Ishikawa (cell line): Measurements from ENCODE around the gene FGD2.
A peak's percentile ranks its signal among the peaks of the same experiment; 100 is the strongest.

ENCODE experiments used
- CEBPB ChIP-seq: IDR thresholded peaks from 2 replicates; pipeline ENCODE4 v1.6.1; 2012
- CREB1 ChIP-seq: IDR thresholded peaks from 2 replicates; pipeline ENCODE4 v1.6.1; 2012; ENCODE audit warnings: low read depth
- EGR1 ChIP-seq: IDR thresholded peaks from 2 replicates; pipeline ENCODE4 v1.6.1; 2012
- EP300 ChIP-seq: IDR thresholded peaks from 2 replicates; pipeline ENCODE4 v1.6.1; 2012; ENCODE audit warnings: borderline replicate concordance
- FOXM1 ChIP-seq: IDR thresholded peaks from 2 replicates; pipeline ENCODE4 v1.6.1; 2012; ENCODE audit warnings: low read depth, borderline replicate concordance
- MAX ChIP-seq: IDR thresholded peaks from 2 replicates; pipeline ENCODE4 v1.6.1; 2012
- NFIC ChIP-seq: IDR thresholded peaks from 2 replicates; pipeline ENCODE4 v1.6.1; 2012
- RAD21 ChIP-seq: IDR thresholded peaks from 2 replicates; pipeline ENCODE4 v1.6.1; 2012; ENCODE audit warnings: low read depth
- TAF1 ChIP-seq: IDR thresholded peaks from 2 replicates; pipeline ENCODE4 v1.6.1; 2012; ENCODE audit warnings: low read depth, mild to moderate bottlenecking
- TCF12 ChIP-seq: IDR thresholded peaks from 2 replicates; pipeline ENCODE4 v1.6.1; 2012; ENCODE audit warnings: low read depth
- TEAD4 ChIP-seq: IDR thresholded peaks from 2 replicates; pipeline ENCODE4 v1.6.1; 2012
- YY1 ChIP-seq: IDR thresholded peaks from 2 replicates; pipeline ENCODE4 v1.6.1; 2012; ENCODE audit warnings: low read depth
- ZBTB7A ChIP-seq: IDR thresholded peaks from 2 replicates; pipeline ENCODE4 v1.6.1; 2012; ENCODE audit warnings: low read depth
- TF ChIP-seq, protein P1 (sequence below): IDR thresholded peaks from 2 replicates; pipeline ENCODE4 v1.6.1; 2012; ENCODE audit warnings: low read depth, mild to moderate bottlenecking
- TF ChIP-seq, protein P2 (sequence below): IDR thresholded peaks from 2 replicates; pipeline ENCODE4 v1.6.1; 2012

The FGD2 gene

GRCh38 chr6:37049758-37050044, 44.2 kb downstream of the FGD2 start:
- TF ChIP-seq TAF1 = no peak
- TF ChIP-seq CREB1 = no peak
- no peak for TF ChIP-seq RAD21

DNA sequence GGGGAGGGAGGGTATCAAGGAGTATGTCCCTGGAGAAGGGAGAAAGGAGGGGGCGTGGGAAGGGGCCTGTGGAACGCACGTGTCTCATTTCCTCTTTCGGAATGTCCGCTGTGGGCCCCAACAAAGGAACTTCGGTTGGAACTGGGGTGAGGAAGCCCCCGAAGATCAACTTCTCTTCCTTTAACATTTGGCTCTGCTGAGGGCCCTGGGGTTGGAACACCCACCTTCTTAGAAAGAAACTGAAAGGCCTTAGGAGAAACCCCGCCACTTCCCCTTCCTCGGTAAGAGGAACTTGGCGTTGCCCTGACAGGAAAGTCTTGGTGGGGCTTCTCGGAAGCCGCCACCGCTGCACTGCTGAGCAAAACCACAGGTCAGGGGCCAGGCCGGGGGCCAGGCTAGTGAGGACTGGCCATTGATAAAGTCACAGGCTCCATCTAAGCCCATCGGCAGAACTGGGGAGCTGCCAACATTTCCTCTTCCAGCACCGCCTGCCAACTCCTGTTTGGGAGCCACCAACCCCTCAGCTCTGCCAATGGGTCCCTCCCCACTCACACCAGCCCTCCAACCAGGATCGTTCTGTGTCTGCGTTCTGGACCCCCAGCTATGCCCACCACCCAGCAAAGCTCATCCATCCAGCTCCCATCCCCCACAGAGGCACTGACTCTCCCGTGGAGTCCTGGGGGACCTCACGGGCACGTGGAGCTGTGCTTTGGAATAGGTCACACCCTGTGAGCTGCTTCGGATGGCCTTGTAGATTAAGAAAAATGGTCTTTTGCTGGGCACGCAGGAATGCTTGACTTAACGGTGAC, 44.8 kb downstream of the FGD2 start:
- TF ChIP-seq, protein P1, sequence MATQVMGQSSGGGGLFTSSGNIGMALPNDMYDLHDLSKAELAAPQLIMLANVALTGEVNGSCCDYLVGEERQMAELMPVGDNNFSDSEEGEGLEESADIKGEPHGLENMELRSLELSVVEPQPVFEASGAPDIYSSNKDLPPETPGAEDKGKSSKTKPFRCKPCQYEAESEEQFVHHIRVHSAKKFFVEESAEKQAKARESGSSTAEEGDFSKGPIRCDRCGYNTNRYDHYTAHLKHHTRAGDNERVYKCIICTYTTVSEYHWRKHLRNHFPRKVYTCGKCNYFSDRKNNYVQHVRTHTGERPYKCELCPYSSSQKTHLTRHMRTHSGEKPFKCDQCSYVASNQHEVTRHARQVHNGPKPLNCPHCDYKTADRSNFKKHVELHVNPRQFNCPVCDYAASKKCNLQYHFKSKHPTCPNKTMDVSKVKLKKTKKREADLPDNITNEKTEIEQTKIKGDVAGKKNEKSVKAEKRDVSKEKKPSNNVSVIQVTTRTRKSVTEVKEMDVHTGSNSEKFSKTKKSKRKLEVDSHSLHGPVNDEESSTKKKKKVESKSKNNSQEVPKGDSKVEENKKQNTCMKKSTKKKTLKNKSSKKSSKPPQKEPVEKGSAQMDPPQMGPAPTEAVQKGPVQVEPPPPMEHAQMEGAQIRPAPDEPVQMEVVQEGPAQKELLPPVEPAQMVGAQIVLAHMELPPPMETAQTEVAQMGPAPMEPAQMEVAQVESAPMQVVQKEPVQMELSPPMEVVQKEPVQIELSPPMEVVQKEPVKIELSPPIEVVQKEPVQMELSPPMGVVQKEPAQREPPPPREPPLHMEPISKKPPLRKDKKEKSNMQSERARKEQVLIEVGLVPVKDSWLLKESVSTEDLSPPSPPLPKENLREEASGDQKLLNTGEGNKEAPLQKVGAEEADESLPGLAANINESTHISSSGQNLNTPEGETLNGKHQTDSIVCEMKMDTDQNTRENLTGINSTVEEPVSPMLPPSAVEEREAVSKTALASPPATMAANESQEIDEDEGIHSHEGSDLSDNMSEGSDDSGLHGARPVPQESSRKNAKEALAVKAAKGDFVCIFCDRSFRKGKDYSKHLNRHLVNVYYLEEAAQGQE = no peak
- TF ChIP-seq TCF12 = no peak
- TF ChIP-seq TEAD4 = no peak
- TF ChIP-seq, protein P2, sequence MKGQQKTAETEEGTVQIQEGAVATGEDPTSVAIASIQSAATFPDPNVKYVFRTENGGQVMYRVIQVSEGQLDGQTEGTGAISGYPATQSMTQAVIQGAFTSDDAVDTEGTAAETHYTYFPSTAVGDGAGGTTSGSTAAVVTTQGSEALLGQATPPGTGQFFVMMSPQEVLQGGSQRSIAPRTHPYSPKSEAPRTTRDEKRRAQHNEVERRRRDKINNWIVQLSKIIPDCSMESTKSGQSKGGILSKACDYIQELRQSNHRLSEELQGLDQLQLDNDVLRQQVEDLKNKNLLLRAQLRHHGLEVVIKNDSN = no peak

DNA sequence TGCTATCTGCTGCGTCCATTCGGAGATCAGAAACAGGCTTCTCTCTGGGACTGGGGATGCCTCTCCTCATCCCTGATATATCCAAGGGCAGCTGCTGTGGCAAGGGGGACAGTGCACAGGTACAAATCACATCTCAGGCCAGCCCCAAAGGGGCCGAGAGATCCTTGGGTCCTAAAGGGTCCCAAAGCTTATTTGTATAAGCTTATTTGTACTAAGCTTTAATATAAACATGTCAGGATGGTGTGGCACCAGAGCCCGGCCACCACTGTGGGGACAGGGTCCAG, 45.3 kb downstream of the FGD2 start:
- TF ChIP-seq EP300 (no peak), RAD21 (no peak)
- TF ChIP-seq, protein P2 = no peak
- TF ChIP-seq, protein P1 = no peak

DNA sequence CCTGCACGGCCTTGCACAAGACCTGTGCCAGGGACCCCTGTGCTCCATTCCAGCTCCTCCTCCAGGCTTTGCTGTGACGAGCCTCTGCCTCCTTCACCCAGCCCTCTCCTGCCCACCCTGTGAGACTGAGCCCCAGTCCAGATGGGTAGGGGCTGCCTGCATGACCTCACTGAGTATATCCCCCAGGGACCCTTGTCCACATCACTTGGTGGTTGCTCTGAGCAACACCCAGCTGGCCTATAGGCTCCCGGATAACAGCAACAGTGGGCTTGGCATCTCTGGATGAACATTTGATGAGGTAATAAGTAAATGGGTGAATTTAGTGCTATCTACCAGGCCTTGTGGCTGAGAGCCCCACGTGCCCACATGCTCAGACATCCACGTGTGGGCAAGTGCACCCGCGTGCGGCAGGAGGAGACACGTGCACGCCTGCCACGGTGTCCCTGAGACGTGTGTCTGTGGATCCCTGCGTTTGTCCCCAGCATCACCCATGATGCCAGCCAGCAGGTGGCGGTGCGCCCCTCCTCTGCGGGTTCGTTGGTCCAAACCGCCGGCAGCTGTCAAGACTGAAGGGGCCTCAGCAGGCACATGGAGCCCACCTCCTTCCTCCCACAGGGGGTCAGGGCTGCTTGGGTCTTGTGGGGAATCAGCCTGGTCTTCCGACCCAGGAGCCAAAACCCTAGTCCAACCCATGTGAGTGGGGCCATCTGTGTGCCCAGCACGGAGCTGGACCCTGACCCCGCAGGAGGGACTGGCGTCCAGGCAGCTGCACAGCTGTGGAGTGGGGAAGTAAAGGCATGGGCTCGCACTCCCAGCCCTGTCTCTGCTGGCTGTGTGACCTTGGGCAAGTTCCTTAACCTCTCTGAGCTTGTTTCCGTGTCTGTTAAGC, 45.9 kb downstream of the FGD2 start:
- TF ChIP-seq FOXM1 = no peak
- TF ChIP-seq MAX = peak; percentile 76
- TF ChIP-seq, protein P1 = no peak
- TF ChIP-seq CEBPB = no peak
- no peak for TF ChIP-seq TAF1
- no peak for TF ChIP-seq EGR1
- TF ChIP-seq CREB1 = no peak
- peak; percentile 98 for TF ChIP-seq RAD21
- TF ChIP-seq YY1 = no peak
- TF ChIP-seq NFIC = no peak
- no peak for TF ChIP-seq EP300
- 0 out of 2 replicates have a peak, but pooled peaks have one; percentile 17 for TF ChIP-seq TEAD4
- TF ChIP-seq, protein P2 = 0 out of 2 replicates have a peak, but pooled peaks have one; percentile 19
- no peak for TF ChIP-seq ZBTB7A
- no peak for TF ChIP-seq TCF12
